H1 (cell line): ENCODE data around the gene GCSAM. TPM values are rescaled to one million over a fixed set of nuclear protein-coding genes. Genes with fewer than 3 reads are reported as not detected.

Experiments used
- CTCF ChIA-PET: fragments of 300-600 bp; sonication (Branson Sonifier 250); formaldehyde crosslinking; loops from one replicate; lab custom pipeline; 2021; ENCODE audit not compliant: partially characterized antibody; lab: Charles Lee
- POLR2A ChIA-PET: fragments of 300-600 bp; sonication (Branson Sonifier 250); formaldehyde crosslinking; loops from one replicate; lab custom pipeline; 2021; ENCODE audit warnings: inconsistent platforms; ENCODE audit not compliant: partially characterized antibody; lab: Charles Lee
- DNase-seq, 2 experiments: peaks; one replicate each; pipeline versions ENCODE4 v3.0.0 to v3.0.0-alpha.2; 2010 to 2022; ENCODE audit warnings: low spot score in 2 of 2, low read depth in 1 of 2, mixed read lengths in 1 of 2
- FAIRE-seq: peaks from 2 replicates; lab custom pipeline; 2011; peaks lifted over from hg19 to GRCh38; lab: Jason Lieb, UNC
- H2AFZ ChIP-seq: 2 replicates; pipeline ENCODE4 v1.8.1; 2012; ENCODE audit warnings: low read length, inconsistent platforms
- H2AK5ac ChIP-seq: 2 replicates; pipeline ENCODE4 v1.6.1; 2013; ENCODE audit warnings: low read depth, low read length
- H2BK120ac ChIP-seq: replicated peaks from 2 replicates; pipeline ENCODE3; 2013; ENCODE audit warnings: low read depth, low read length, inconsistent platforms
- H2BK12ac ChIP-seq: 2 replicates; pipeline ENCODE4 v1.6.1; 2013; ENCODE audit warnings: low read depth, low read length
- H2BK15ac ChIP-seq: 2 replicates; pipeline ENCODE4 v1.6.1; 2013; ENCODE audit warnings: low read length
- H2BK20ac ChIP-seq: 2 replicates; pipeline ENCODE4 v1.6.1; 2013; ENCODE audit warnings: low read length
- H2BK5ac ChIP-seq: 2 replicates; pipeline ENCODE4 v1.6.1; 2013; ENCODE audit warnings: low read depth, low read length
- H3K14ac ChIP-seq: 2 replicates; pipeline ENCODE4 v1.6.1; 2013; ENCODE audit warnings: inconsistent platforms; ENCODE audit not compliant: insufficient read length
- H3K18ac ChIP-seq: 2 replicates; pipeline ENCODE4 v1.6.1; 2013; ENCODE audit warnings: low read length; ENCODE audit errors: extremely low read depth
- H3K23ac ChIP-seq: 2 replicates; pipeline ENCODE4 v1.6.1; 2013; ENCODE audit warnings: inconsistent platforms; ENCODE audit not compliant: insufficient read length
- H3K23me2 ChIP-seq: 2 replicates; pipeline ENCODE4 v1.6.1; 2013; ENCODE audit warnings: low read depth, low read length
- H3K27ac ChIP-seq: 2 replicates; pipeline ENCODE4 v1.6.1; 2011; ENCODE audit warnings: low read depth, low read length, inconsistent platforms
- H3K27me3 ChIP-seq, 4 experiments: replicated peaks in 1 of 4; 1 replicate in 1 of 4; 2 replicates in 3 of 4; pipeline versions ENCODE4 v1.6.1 to v1.8.1; 2011 to 2013; ENCODE audit warnings: low read length in 3 of 4, mild to moderate bottlenecking in 3 of 4, inconsistent platforms in 2 of 4, mixed read lengths in 2 of 4, moderate library complexity in 1 of 4; ENCODE audit not compliant: control insufficient read depth in 3 of 4, insufficient read depth in 3 of 4; ENCODE audit errors: extremely low read depth in 1 of 4
- H3K36me3 ChIP-seq, 4 experiments: 2 replicates each; pipeline versions ENCODE4 v1.6.1 to v1.8.1; 2011 to 2013; ENCODE audit warnings: mild to moderate bottlenecking in 4 of 4, low read length in 3 of 4, moderate library complexity in 2 of 4, control low read depth in 1 of 4, inconsistent platforms in 1 of 4; ENCODE audit not compliant: insufficient read depth in 4 of 4, control insufficient read depth in 2 of 4
- H3K4ac ChIP-seq: replicated peaks from 2 replicates; pipeline ENCODE3; 2013; ENCODE audit warnings: low read length, low read depth, mixed read lengths, inconsistent platforms; ENCODE audit not compliant: insufficient read length
- H3K4me1 ChIP-seq, 4 experiments: replicated peaks in 1 of 4; 1 replicate in 1 of 4; 2 replicates in 3 of 4; pipeline versions ENCODE4 v1.6.1 to v1.8.1; 2011 to 2013; ENCODE audit warnings: low read length in 3 of 4, inconsistent platforms in 2 of 4, mixed read lengths in 1 of 4; ENCODE audit not compliant: insufficient read depth in 4 of 4, control insufficient read depth in 3 of 4
- H3K4me2 ChIP-seq, 2 experiments: 2 replicates each; pipeline versions ENCODE4 v1.6.1 to v1.8.1; 2011 to 2013; ENCODE audit warnings: low read depth in 2 of 2, low read length in 2 of 2, control low read depth in 1 of 2, inconsistent platforms in 1 of 2, mild to moderate bottlenecking in 1 of 2; ENCODE audit not compliant: insufficient read depth in 1 of 2
- H3K4me3 ChIP-seq, 4 experiments: fragments of 200-600, 300-600 bp in 1 of 4; sonication (generic), shearing (Covaris generic), sonication (Bioruptor Twin) in 1 of 4; 2 replicates each; pipeline versions ENCODE4 v1.5.1 to v1.8.1; 2011 to 2016; ENCODE audit warnings: low read length in 4 of 4, low read depth in 3 of 4, control low read depth in 2 of 4, inconsistent platforms in 2 of 4, mild to moderate bottlenecking in 2 of 4, mixed read lengths in 1 of 4, moderate library complexity in 1 of 4; ENCODE audit not compliant: insufficient read depth in 2 of 4; ENCODE audit errors: extremely low read depth in 1 of 4
- H3K56ac ChIP-seq: replicated peaks from 2 replicates; pipeline ENCODE3; 2013; ENCODE audit warnings: low read depth, mild to moderate bottlenecking, mixed read lengths, low read length, inconsistent platforms; ENCODE audit not compliant: insufficient read length
- H3K79me1 ChIP-seq: 2 replicates; pipeline ENCODE4 v1.6.1; 2013; ENCODE audit warnings: low read depth, low read length, control low read depth
- H3K79me2 ChIP-seq, 2 experiments: 2 replicates each; pipeline versions ENCODE4 v1.6.1 to v1.8.1; 2012 to 2013; ENCODE audit warnings: low read length in 2 of 2, mild to moderate bottlenecking in 2 of 2, inconsistent platforms in 1 of 2; ENCODE audit not compliant: insufficient read depth in 2 of 2, control insufficient read depth in 1 of 2
- H3K9ac ChIP-seq, 4 experiments: replicated peaks in 1 of 4; 1 replicate in 1 of 4; 2 replicates in 3 of 4; pipeline versions ENCODE4 v1.6.1 to v1.8.1; 2011 to 2013; ENCODE audit warnings: low read depth in 3 of 4, low read length in 3 of 4, control low read depth in 2 of 4, mild to moderate bottlenecking in 2 of 4, moderate library complexity in 2 of 4, inconsistent platforms in 1 of 4; ENCODE audit errors: extremely low read depth in 1 of 4
- H3K9me3 ChIP-seq, 2 experiments: 2 replicates each; pipeline versions ENCODE4 v1.6.1 to v1.8.1; 2012 to 2013; ENCODE audit warnings: mild to moderate bottlenecking in 2 of 2, moderate library complexity in 2 of 2, control low read depth in 1 of 2, inconsistent platforms in 1 of 2, low read depth in 1 of 2, low read length in 1 of 2, mixed read lengths in 1 of 2; ENCODE audit not compliant: insufficient read depth in 2 of 2
- H4K20me1 ChIP-seq, 2 experiments: replicated peaks in 1 of 2; 2 replicates each; pipeline versions ENCODE3 to v1.8.1; 2011 to 2013; ENCODE audit warnings: inconsistent platforms in 2 of 2, low read length in 2 of 2, mild to moderate bottlenecking in 1 of 2; ENCODE audit not compliant: insufficient read depth in 2 of 2, control insufficient read depth in 1 of 2
- H4K5ac ChIP-seq: 2 replicates; pipeline ENCODE4 v1.6.1; 2013; ENCODE audit warnings: low read length, low read depth, mixed read lengths, inconsistent platforms; ENCODE audit not compliant: insufficient read length
- H4K8ac ChIP-seq: 2 replicates; pipeline ENCODE4 v1.8.0; 2013; ENCODE audit warnings: mild to moderate bottlenecking, moderate library complexity, low read length, inconsistent platforms; ENCODE audit not compliant: insufficient read depth; ENCODE audit errors: extremely low read depth
- H4K91ac ChIP-seq: replicated peaks from 2 replicates; pipeline ENCODE3; 2013; ENCODE audit warnings: low read length, mixed read lengths, inconsistent platforms; ENCODE audit not compliant: insufficient read length
- CTBP2 ChIP-seq: IDR thresholded peaks from 2 replicates; pipeline ENCODE4 v1.7.0; 2011; ENCODE audit warnings: borderline replicate concordance, mild to moderate bottlenecking, moderate library complexity, mixed read lengths, low read length; ENCODE audit not compliant: insufficient read depth, insufficient read length
- CTCF ChIP-seq, 3 experiments: IDR thresholded peaks; 1 replicate in 2 of 3; 2 replicates in 1 of 3; pipeline versions ENCODE4 v1.5.1 to v1.6.1; 2011; ENCODE audit warnings: low read length in 3 of 3, mild to moderate bottlenecking in 3 of 3, inconsistent platforms in 2 of 3, low read depth in 1 of 3, moderate library complexity in 1 of 3; ENCODE audit not compliant: insufficient read depth in 1 of 3; ENCODE audit errors: control extremely low read depth in 1 of 3
- FOSL1 ChIP-seq: IDR thresholded peaks from 2 replicates; pipeline ENCODE4 v1.6.1; 2011; ENCODE audit warnings: mild to moderate bottlenecking, low read depth, low read length, moderate library complexity; ENCODE audit not compliant: insufficient read depth
- KDM4A ChIP-seq: IDR thresholded peaks from one replicate; pipeline ENCODE4 v1.7.1; 2012; ENCODE audit warnings: low read depth, mild to moderate bottlenecking, moderate library complexity, low read length, inconsistent platforms; ENCODE audit not compliant: severe bottlenecking
- MAX ChIP-seq: IDR thresholded peaks from 2 replicates; pipeline ENCODE4 v1.6.1; 2012; ENCODE audit warnings: inconsistent platforms
- RXRA ChIP-seq: IDR thresholded peaks from 2 replicates; pipeline ENCODE4 v1.6.1; 2011; ENCODE audit warnings: low read depth, mild to moderate bottlenecking, low read length, moderate library complexity; ENCODE audit not compliant: insufficient read depth
- SAP30 ChIP-seq: fragments of 300-600 bp; sonication (generic); IDR thresholded peaks from 2 replicates; pipeline ENCODE4 v1.7.1; 2012; ENCODE audit warnings: low read length, moderate library complexity, mild to moderate bottlenecking, inconsistent platforms; ENCODE audit not compliant: insufficient read depth, insufficient replicate concordance
- SRF ChIP-seq: IDR thresholded peaks from 2 replicates; pipeline ENCODE4 v1.6.1; 2011; ENCODE audit warnings: mild to moderate bottlenecking, low read depth, low read length, moderate library complexity
- WGBS, 2 experiments: shearing (Covaris generic) in 1 of 2; methylation state at CpG; one replicate each; pipeline versions ENCODE4 v1.1.6 to v1.1.7; 2013 to 2015; ENCODE audit warnings: low lambda C conversion rate in 2 of 2, mixed read lengths in 2 of 2, inconsistent platforms in 1 of 2, low coverage in 1 of 2, missing lambda C conversion rate in 1 of 2; ENCODE audit not compliant: insufficient replicate concordance in 2 of 2, insufficient coverage in 1 of 2, insufficient read length in 1 of 2; ENCODE audit errors: extremely low coverage in 1 of 2, missing lambda C conversion rate in 1 of 2; 5-methylcytosine and 5-hydroxymethylcytosine counted together
- polyA plus RNA-seq, 7 experiments: library from polyadenylated mRNA; depleted of rRNA in 3 of 7; stranded (reverse) in 5 of 7; unstranded in 2 of 7; fragments of >200 nt in 5 of 7; fragments of 200-250 nt in 2 of 7; gene quantifications; 1 replicate in 5 of 7; 2 replicates in 1 of 7; 4 replicates in 1 of 7; pipeline versions ENCODE4 v1.2.1 to v1.2.3, GENCODE V29; 2011 to 2013; ENCODE audit warnings: missing spikeins in 2 of 7, mixed read lengths in 2 of 7
- total RNA-seq: library from RNA; stranded (reverse); fragmentation: NEBNext Ultra II Directional; extraction: Animal tissue kit (Norgen Biotek cat#: 25700); gene quantifications from 2 replicates; pipeline ENCODE4 v1.2.1, GENCODE V29; 2021

The GCSAM gene
- total and polyA plus RNA-seq, 2 of the 8 experiments (the other 6 are each of a cell fraction or from before 2014, with no cell fraction given), result not detected

- Histone ChIP-seq H3K23ac (no peak overlapping the region), H2BK12ac (no peak overlapping the region), H3K18ac (no peak overlapping the region), H2BK120ac (no peak overlapping the region), H3K4me1 (peaks cover 1 to 8% (median 3%) of the 10 kb centered on the region in 4 experiments; a peak in 4 of 7 replicates), H3K14ac (no peak overlapping the region), H3K4me2 (no peak overlapping the region), H3K79me1 (no peaks in the 10 kb centered on the region), H3K27me3 (no peaks in the 10 kb centered on the region), H2BK15ac (no peak overlapping the region), H3K9ac (no peak overlapping the region), H3K56ac (no peak overlapping the region), H2AFZ (no peak overlapping the region), H2AK5ac (no peak overlapping the region), H2BK5ac (no peak overlapping the region), H3K9me3 (no peaks in the 10 kb centered on the region), H4K8ac (no peak overlapping the region), H3K4me3 (no peak overlapping the region), H3K79me2 (no peaks in the 10 kb centered on the region), H3K36me3 (no peaks in the 10 kb centered on the region), H4K5ac (no peak overlapping the region), H3K27ac (no peak overlapping the region), H2BK20ac (peak overlapping the region; percentile 83; the same call in 1 of the 2 replicates), H3K4ac (no peak overlapping the region), H4K20me1 (no peaks in the 10 kb centered on the region), H3K23me2 (no peaks in the 10 kb centered on the region), H4K91ac (no peak overlapping the region)
- TF ChIP-seq CTBP2 (no peak), MAX (no peak), FOSL1 (no peak), CTCF (IDR thresholded peaks at IDR 0.05; ENCODE audit: control extremely low read depth in 1 of 3, insufficient read depth in 1 of 3, low read depth in 1 of 3, low read length in 3 of 3) (no peak), SRF (no peak), KDM4A (no peak), SAP30 (no peak), RXRA (no peak)
- FAIRE-seq (peak; percentile 28), DNase-seq (no peak)
- CTCF ChIA-PET, result interaction anchor here (0.8 to 3.7 kb wide), 29 partner anchors 10 to 534 kb away, joined by 3 to 29 read pairs (median 4); partner anchors contain the start of genes CD200 and SLC9C1
- POLR2A ChIA-PET, result interaction anchor here (1.3 kb wide), 1 partner anchor 26 kb away, joined by 4 read pairs; no protein-coding TSS in a partner anchor
- WGBS, 2 experiments, result 79% methylated on average over 4 of the region's 4 CpGs; no CpG with 5 or more reads in 1 of the 2 experiments
Measured at GRCh38 chr3:112137781-112138180, 4.7 kb upstream of the GCSAM start.
